ENCODE measurements around the gene TBXAS1. TPM values are rescaled to one million over a fixed set of nuclear protein-coding genes. Genes with fewer than 3 reads are reported as not detected.
A peak's percentile ranks its signal among the peaks of the same experiment; 100 is the strongest.

The TBXAS1 gene
- total and polyA plus RNA-seq, 4 donors, result 4.1 to 22.4 (median 12.2) TPM

GRCh38 chr7:140045697-140046096 is 216.6 kb downstream of the TBXAS1 start:
- Histone ChIP-seq H3K36me3 (ENCODE audit: control insufficient read depth in 4 of 4, insufficient read depth in 3 of 4, low read depth in 1 of 4, low read length in 3 of 4) (peaks cover 2 to 8% (median 4%) of the 10 kb centered on the region in 4 donors), H3K27me3 (ENCODE audit: control insufficient read depth in 4 of 4, insufficient read depth in 4 of 4, low read length in 3 of 4) (no peaks in the 10 kb centered on the region), H3K4me1 (ENCODE audit: control insufficient read depth in 4 of 4, insufficient read depth in 4 of 4, low read length in 3 of 4) (peaks cover 0 to 33% (median 25%) of the 10 kb centered on the region in 4 donors), H3K9ac (ENCODE audit: low read depth in 1 of 2, low read length in 2 of 2) (no peak overlapping the region), H3K27ac (ENCODE audit: low read depth in 1 of 2, low read length in 2 of 2) (no peak overlapping the region), H3K9me3 (ENCODE audit: control insufficient read depth in 4 of 4, low read length in 3 of 4) (no peaks in the 10 kb centered on the region), H3K4me3 (ENCODE audit: low read depth in 1 of 3, low read length in 3 of 3) (no peak overlapping the region)
- no peak for DNase-seq (ENCODE audit: low spot score)
- TF ChIP-seq CTCF (IDR thresholded peaks at IDR 0.05; ENCODE audit: low read depth, low read length, missing input control) (no peak), JUND (IDR thresholded peaks at IDR 0.05) (no peak), FOXA2 (IDR thresholded peaks at IDR 0.05) (no peak), SP1 (IDR thresholded peaks at IDR 0.05) (peak; percentile 4)
- 54% methylated on average over 6 of the region's 6 CpGs for WGBS

- Histone ChIP-seq H3K27me3 (ENCODE audit: control insufficient read depth in 4 of 4, insufficient read depth in 4 of 4, low read length in 3 of 4) (no peaks in the 10 kb centered on the region), H3K4me3 (ENCODE audit: low read depth in 1 of 3, low read length in 3 of 3) (no peak overlapping the region), H3K36me3 (ENCODE audit: control insufficient read depth in 4 of 4, insufficient read depth in 3 of 4, low read depth in 1 of 4, low read length in 3 of 4) (peaks cover 0 to 3% (median 0%) of the 10 kb centered on the region in 4 donors), H3K9ac (ENCODE audit: low read depth in 1 of 2, low read length in 2 of 2) (no peak overlapping the region), H3K9me3 (ENCODE audit: control insufficient read depth in 4 of 4, low read length in 3 of 4) (no peaks in the 10 kb centered on the region), H3K4me1 (ENCODE audit: control insufficient read depth in 4 of 4, insufficient read depth in 4 of 4, low read length in 3 of 4) (peaks cover 0 to 33% (median 25%) of the 10 kb centered on the region in 4 donors), H3K27ac (ENCODE audit: low read depth in 1 of 2, low read length in 2 of 2) (no peak overlapping the region)
- TF ChIP-seq JUND (IDR thresholded peaks at IDR 0.05), result no peak
- no peak for TF ChIP-seq ATF3 (IDR thresholded peaks at IDR 0.05)
- no peak for TF ChIP-seq HNF4A (conservative IDR thresholded peaks at IDR 0.05)
- TF ChIP-seq ZBTB33 (IDR thresholded peaks at IDR 0.05), result no peak
- no peak for TF ChIP-seq EGR1 (IDR thresholded peaks at IDR 0.05; ENCODE audit: low read depth in 2 of 2)
- TF ChIP-seq RAD21 (IDR thresholded peaks at IDR 0.05), result no peak
- TF ChIP-seq RXRA (IDR thresholded peaks at IDR 0.05), result no peak
- no peak for TF ChIP-seq MAX (IDR thresholded peaks at IDR 0.05)
- no peak for TF ChIP-seq GABPA (IDR thresholded peaks at IDR 0.05 in 1 of 2, conservative IDR thresholded peaks at IDR 0.05 in 1 of 2)
- TF ChIP-seq FOXA2 (IDR thresholded peaks at IDR 0.05), result no peak
- TF ChIP-seq REST (IDR thresholded peaks at IDR 0.05), result no peak
- no peak for DNase-seq (ENCODE audit: low spot score)
- 98% methylated on average over 3 of the region's 3 CpGs for WGBS
These were observed 218.1 kb downstream of the TBXAS1 start for GRCh38 chr7:140047197-140047596.

Data from liver (tissue), 9 donors.